ENCODE measurements around the gene ZNF326. TPM values are rescaled to one million over a fixed set of nuclear protein-coding genes. Genes with fewer than 3 reads are reported as not detected.
"Not testable (repeated sequence)": the region's sequence is repeated elsewhere in the genome, so short reads cannot be mapped to it uniquely, and the experiment has no call there.

Gene ZNF326
- total RNA-seq, 4 donors from 2014 or later, result 10.8 to 34.1 (median 17.0) TPM

GRCh38 chr1:90043586-90043985, 48.7 kb downstream of the ZNF326 start:
- TF ChIP-seq POLR2A (IDR thresholded peaks at IDR 0.05) (no peak), EP300 (IDR thresholded peaks at IDR 0.05) (no peak), POLR2AphosphoS5 (IDR thresholded peaks at IDR 0.05) (no peak), CTCF (IDR thresholded peaks at IDR 0.05) (no peak)
- Histone ChIP-seq H3K36me3 (no peaks in the 10 kb centered on the region), H3K9me3 (no peaks in the 10 kb centered on the region), H3K4me1 (no peaks in the 10 kb centered on the region), H3K27ac (no peak overlapping the region), H3K27me3 (no peaks in the 10 kb centered on the region), H3K4me3 (no peak overlapping the region)
- no peak for DNase-seq (ENCODE audit: low spot score in 2 of 2)
- WGBS, result 73% methylated on average over 4 of the region's 4 CpGs

GRCh38 chr1:90044346-90044745, 49.4 kb downstream of the ZNF326 start:
- H3K27ac ChIP-seq, result no peak overlapping the region
- no peaks in the 10 kb centered on the region for H3K4me1 ChIP-seq
- 90% methylated on average over 5 of the region's 5 CpGs for WGBS
- DNase-seq (ENCODE audit: low spot score in 2 of 2), result no peak
- no peaks in the 10 kb centered on the region for H3K9me3 ChIP-seq
- TF ChIP-seq POLR2A (IDR thresholded peaks at IDR 0.05) (no peak), POLR2AphosphoS5 (IDR thresholded peaks at IDR 0.05) (no peak), CTCF (IDR thresholded peaks at IDR 0.05) (no peak), EP300 (IDR thresholded peaks at IDR 0.05) (no peak)
- no peak overlapping the region for H3K4me3 ChIP-seq
- no peaks in the 10 kb centered on the region for H3K27me3 ChIP-seq
- H3K36me3 ChIP-seq, result no peaks in the 10 kb centered on the region

GRCh38 chr1:90045853-90046563, 51.1 kb downstream of the ZNF326 start:
- no peak overlapping the region for H3K4me3 ChIP-seq
- WGBS, result 48% methylated on average over 2 of the region's 2 CpGs

GRCh38 chr1:90046635-90047034, 51.7 kb downstream of the ZNF326 start:
- WGBS, result 81% methylated on average over 3 of the region's 3 CpGs
- no peaks in the 10 kb centered on the region for H3K9me3 ChIP-seq
- H3K4me3 ChIP-seq, result no peak overlapping the region
- H3K27ac ChIP-seq, result no peak overlapping the region
- H3K4me1 ChIP-seq, result no peaks in the 10 kb centered on the region
- H3K27me3 ChIP-seq, result no peaks in the 10 kb centered on the region
- TF ChIP-seq EP300 (IDR thresholded peaks at IDR 0.05) (no peak), CTCF (IDR thresholded peaks at IDR 0.05) (no peak), POLR2A (IDR thresholded peaks at IDR 0.05) (no peak), POLR2AphosphoS5 (IDR thresholded peaks at IDR 0.05) (no peak)
- no peaks in the 10 kb centered on the region for H3K36me3 ChIP-seq
- DNase-seq (ENCODE audit: low spot score in 2 of 2), result no peak

More at GRCh38 chr1:90045853-90046563, 51.1 kb downstream of the ZNF326 start:
- no peaks in the 10 kb centered on the region for H3K4me1 ChIP-seq
- H3K27me3 ChIP-seq, result no peaks in the 10 kb centered on the region
- TF ChIP-seq POLR2A (IDR thresholded peaks at IDR 0.05) (no peak), CTCF (IDR thresholded peaks at IDR 0.05) (peak in 1 of 2 donors; percentile 21), POLR2AphosphoS5 (IDR thresholded peaks at IDR 0.05) (no peak), EP300 (IDR thresholded peaks at IDR 0.05) (no peak)
- DNase-seq (ENCODE audit: low spot score in 2 of 2), result no peak
- H3K9me3 ChIP-seq, result no peaks in the 10 kb centered on the region
- no peak overlapping the region for H3K27ac ChIP-seq
- H3K36me3 ChIP-seq, result no peaks in the 10 kb centered on the region

- no peak for DNase-seq (ENCODE audit: low spot score in 2 of 2)
- no peaks in the 10 kb centered on the region for H3K27me3 ChIP-seq
- H3K36me3 ChIP-seq, result no peaks in the 10 kb centered on the region
- TF ChIP-seq EP300 (IDR thresholded peaks at IDR 0.05) (no peak), POLR2A (IDR thresholded peaks at IDR 0.05) (no peak), POLR2AphosphoS5 (IDR thresholded peaks at IDR 0.05) (no peak), CTCF (IDR thresholded peaks at IDR 0.05) (no peak)
- H3K4me1 ChIP-seq, result no peaks in the 10 kb centered on the region
- 54% methylated on average over 5 of the region's 5 CpGs for WGBS
- H3K4me3 ChIP-seq, result no peak overlapping the region
- H3K9me3 ChIP-seq, result no peaks in the 10 kb centered on the region
- no peak overlapping the region for H3K27ac ChIP-seq
Measured at GRCh38 chr1:90048043-90048442, 53.1 kb downstream of the ZNF326 start.

- H3K27me3 ChIP-seq; H3K4me3 ChIP-seq; H3K4me1 ChIP-seq; DNase-seq (ENCODE audit: low spot score in 2 of 2); H3K36me3 ChIP-seq; H3K9me3 ChIP-seq; H3K27ac ChIP-seq: not testable (repeated sequence)
- 90% methylated on average over 29 of the region's 31 CpGs for WGBS
Measured at GRCh38 chr1:90062700-90063643, 68.1 kb downstream of the ZNF326 start.

- WGBS, result 93% methylated on average over 6 of the region's 6 CpGs
Measured at GRCh38 chr1:90064109-90064508, 69.2 kb downstream of the ZNF326 start.

More at GRCh38 chr1:90064109-90064508, 69.2 kb downstream of the ZNF326 start:
- H3K36me3 ChIP-seq; H3K27me3 ChIP-seq; DNase-seq (ENCODE audit: low spot score in 2 of 2); H3K9me3 ChIP-seq; H3K4me3 ChIP-seq; H3K27ac ChIP-seq; H3K4me1 ChIP-seq: not testable (repeated sequence)

All from suprapubic skin (tissue), 4 donors.